GM10266 (cell line): ENCODE results near the gene MS4A18.
A peak's percentile ranks its signal among the peaks of the same experiment; 100 is the strongest.

Source experiments
- DNase-seq: peaks from one replicate; pipeline ENCODE4 v3.0.0; 2012; ENCODE audit errors: extremely low spot score
- CTCF ChIP-seq: IDR thresholded peaks from 2 replicates; pipeline ENCODE4 v1.5.1; 2012; ENCODE audit warnings: mild to moderate bottlenecking, low read depth; ENCODE audit not compliant: control insufficient read depth, insufficient read depth; ENCODE audit errors: missing control alignments

Gene MS4A18

GRCh38 chr11:60775420-60775961 is 51.0 kb downstream of the MS4A18 start:
- peak; percentile 79 for TF ChIP-seq CTCF

GRCh38 chr11:60776167-60776566 is 51.6 kb downstream of the MS4A18 start:
- no peak for DNase-seq
- no peak for TF ChIP-seq CTCF

More at GRCh38 chr11:60775420-60775961, 51.0 kb downstream of the MS4A18 start:
- peak; percentile 84 for DNase-seq

DNA sequence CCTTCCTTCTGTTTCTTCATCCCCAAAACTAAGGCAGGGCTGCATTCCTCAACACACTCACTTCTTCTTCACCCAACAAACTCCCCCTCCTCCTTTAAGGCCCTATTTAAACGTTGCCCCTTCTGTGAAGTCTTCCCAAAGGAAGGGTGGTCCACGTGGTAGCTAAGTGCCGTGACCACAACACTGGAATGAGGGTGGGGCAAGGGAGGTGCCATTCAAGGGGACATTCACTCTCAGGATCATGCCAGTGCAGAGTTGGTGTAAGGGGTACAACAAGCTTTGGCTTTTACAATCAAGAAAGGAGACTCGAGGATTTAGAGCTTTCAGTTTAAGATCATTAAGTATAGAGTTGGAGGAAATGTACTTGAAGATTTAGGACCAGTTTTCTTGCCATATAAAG is 52.6 kb downstream of the MS4A18 start:
- DNase-seq: no peak
- no peak for TF ChIP-seq CTCF

DNA sequence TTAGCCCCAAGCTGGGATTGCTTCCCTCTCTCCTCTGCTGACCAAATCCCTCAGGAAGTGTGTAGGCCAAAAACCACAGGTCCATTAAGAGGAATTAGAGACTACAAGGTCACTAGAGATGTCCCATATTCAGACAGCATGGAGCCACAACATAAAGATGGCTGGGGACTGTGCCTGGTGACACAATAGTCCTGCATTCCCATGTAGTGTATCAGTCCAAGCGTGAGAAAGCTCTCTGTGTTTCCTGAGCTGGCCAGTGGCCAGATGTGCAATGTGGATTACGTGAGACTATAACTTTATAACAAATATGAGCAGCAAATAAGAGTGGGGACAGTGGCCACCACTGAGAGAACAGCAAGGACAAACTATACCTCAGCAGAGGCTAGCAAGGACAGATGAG is 53.1 kb downstream of the MS4A18 start:
- DNase-seq: no peak
- no peak for TF ChIP-seq CTCF

DNA sequence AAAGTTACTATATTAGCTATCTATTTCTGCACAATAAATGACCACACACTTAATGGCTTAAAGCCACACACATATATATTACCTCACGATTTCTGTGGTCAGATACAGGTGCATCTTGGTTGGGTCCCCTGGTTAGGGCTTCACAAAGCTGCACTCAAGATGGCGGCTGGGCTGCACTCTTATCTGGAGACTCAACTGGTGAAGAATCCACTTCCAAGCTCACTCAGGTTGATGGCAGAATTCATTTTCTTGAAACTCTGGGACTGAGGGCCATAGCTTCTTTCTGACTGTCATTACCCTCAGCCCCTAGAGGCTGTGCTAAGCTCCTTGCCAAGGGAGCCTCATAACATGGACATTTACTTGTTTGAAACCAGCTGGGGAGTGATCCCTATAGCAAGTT is 55.5 kb downstream of the MS4A18 start:
- no peak for TF ChIP-seq CTCF
- DNase-seq: no peak

DNA sequence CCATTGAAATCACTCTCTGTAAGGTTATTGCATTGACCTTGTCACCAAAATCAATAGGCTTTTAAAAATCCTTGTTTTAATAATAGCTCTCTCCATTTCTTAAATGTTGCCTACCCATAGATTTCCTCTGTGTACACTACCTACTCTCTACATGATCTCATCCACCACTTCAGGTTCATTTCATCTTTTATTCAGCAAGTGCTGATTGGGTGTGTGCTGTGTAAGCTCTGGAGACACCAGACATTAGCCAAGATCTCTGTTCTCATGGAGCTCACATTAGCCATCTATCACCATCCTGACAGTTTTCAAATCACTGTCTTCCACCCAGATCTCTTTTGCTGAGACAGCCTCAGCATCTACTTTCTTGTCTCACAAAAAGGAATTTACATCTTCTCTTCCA is 56.3 kb downstream of the MS4A18 start:
- no peak for TF ChIP-seq CTCF
- DNase-seq: no peak

GRCh38 chr11:60781286-60781980 is 56.9 kb downstream of the MS4A18 start:
- no peak for DNase-seq
- TF ChIP-seq CTCF: no peak
